H9 (cell line): Measurements from ENCODE around the gene SZRD1. TPM values are rescaled to one million over a fixed set of nuclear protein-coding genes. Genes with fewer than 3 reads are reported as not detected.

ENCODE experiments used
- DNase-seq: peaks from one replicate; pipeline ENCODE4 v3.0.0-alpha.2; 2017
- H2AFZ ChIP-seq: one replicate; pipeline ENCODE4 v1.6.1; 2013; ENCODE audit warnings: mild to moderate bottlenecking, low read length, control low read depth, moderate library complexity
- H2AK5ac ChIP-seq: 2 replicates; pipeline ENCODE4 v1.6.1; 2013; ENCODE audit warnings: low read length, control low read depth, mixed read lengths; ENCODE audit not compliant: insufficient read length
- H2BK120ac ChIP-seq: one replicate; pipeline ENCODE4 v1.6.1; 2013; ENCODE audit warnings: low read depth, mild to moderate bottlenecking, low read length, control low read depth, inconsistent platforms; ENCODE audit not compliant: poor library complexity, severe bottlenecking
- H2BK12ac ChIP-seq: 2 replicates; pipeline ENCODE4 v1.6.1; 2013; ENCODE audit warnings: low read length, control low read depth, mixed read lengths, low read depth; ENCODE audit not compliant: insufficient read length
- H2BK15ac ChIP-seq: 2 replicates; pipeline ENCODE4 v1.6.1; 2013; ENCODE audit warnings: low read depth, low read length, control low read depth
- H2BK20ac ChIP-seq: one replicate; pipeline ENCODE4 v1.6.1; 2013; ENCODE audit warnings: low read depth, mild to moderate bottlenecking, low read length, control low read depth, inconsistent platforms; ENCODE audit not compliant: poor library complexity, severe bottlenecking
- H2BK5ac ChIP-seq: 2 replicates; pipeline ENCODE4 v1.6.1; 2013; ENCODE audit warnings: low read length, control low read depth, mixed read lengths; ENCODE audit not compliant: insufficient read length
- H3K14ac ChIP-seq: 2 replicates; pipeline ENCODE4 v1.6.1; 2013; ENCODE audit warnings: low read length, control low read depth; ENCODE audit not compliant: insufficient read depth
- H3K18ac ChIP-seq: 2 replicates; pipeline ENCODE4 v1.6.1; 2013; ENCODE audit warnings: low read depth, mild to moderate bottlenecking, mixed read lengths, low read length, control low read depth; ENCODE audit not compliant: insufficient read length
- H3K23ac ChIP-seq: 2 replicates; pipeline ENCODE4 v1.6.1; 2013; ENCODE audit warnings: low read length, control low read depth, mixed read lengths, low read depth; ENCODE audit not compliant: insufficient read length
- H3K23me2 ChIP-seq: 2 replicates; pipeline ENCODE4 v1.6.1; 2013; ENCODE audit warnings: low read depth, mild to moderate bottlenecking, mixed read lengths, low read length, control low read depth; ENCODE audit not compliant: insufficient read length, poor library complexity, severe bottlenecking
- H3K27ac ChIP-seq: 2 replicates; pipeline ENCODE4 v1.5.1; 2013; ENCODE audit warnings: low read length, control low read depth, mixed read lengths, low read depth; ENCODE audit not compliant: insufficient read length
- H3K27me3 ChIP-seq: 2 replicates; pipeline ENCODE4 v1.6.1; 2013; ENCODE audit warnings: low read length, control low read depth, inconsistent platforms; ENCODE audit not compliant: insufficient read depth
- H3K4ac ChIP-seq: 2 replicates; pipeline ENCODE4 v1.6.1; 2013; ENCODE audit warnings: low read depth, mild to moderate bottlenecking, control low read depth, inconsistent platforms, low read length, moderate library complexity
- H3K4me1 ChIP-seq: 2 replicates; pipeline ENCODE4 v1.6.1; 2013; ENCODE audit warnings: low read length, control low read depth, inconsistent platforms; ENCODE audit not compliant: insufficient read depth
- H3K4me2 ChIP-seq: 2 replicates; pipeline ENCODE4 v1.6.1; 2013; ENCODE audit warnings: low read length, control low read depth, mixed read lengths; ENCODE audit not compliant: insufficient read length, insufficient read depth
- H3K56ac ChIP-seq: 2 replicates; pipeline ENCODE4 v1.6.1; 2013; ENCODE audit warnings: low read depth, mild to moderate bottlenecking, mixed read lengths, low read length, control low read depth; ENCODE audit not compliant: insufficient read length
- H3K79me1 ChIP-seq: 2 replicates; pipeline ENCODE4 v1.6.1; 2013; ENCODE audit warnings: low read depth, mild to moderate bottlenecking, moderate library complexity, low read length, control low read depth, inconsistent platforms; ENCODE audit not compliant: insufficient read depth, poor library complexity, severe bottlenecking
- H3K79me2 ChIP-seq: 2 replicates; pipeline ENCODE4 v1.6.1; 2013; ENCODE audit warnings: low read length, control low read depth, inconsistent platforms; ENCODE audit not compliant: insufficient read depth
- H3K9ac ChIP-seq: 2 replicates; pipeline ENCODE4 v1.6.1; 2013; ENCODE audit warnings: low read length, control low read depth, mixed read lengths; ENCODE audit not compliant: insufficient read length; ENCODE audit errors: extremely low read depth
- H3K9me3 ChIP-seq: one replicate; pipeline ENCODE4 v1.6.1; 2013; ENCODE audit warnings: low read depth, low read length, inconsistent platforms; ENCODE audit not compliant: control insufficient read depth
- H3T11ph ChIP-seq: one replicate; pipeline ENCODE4 v1.6.1; 2013; ENCODE audit warnings: mild to moderate bottlenecking, low read length, control low read depth, inconsistent platforms
- H4K20me1 ChIP-seq: one replicate; pipeline ENCODE4 v1.6.1; 2013; ENCODE audit not compliant: control insufficient read depth, insufficient read length, insufficient read depth
- H4K5ac ChIP-seq: 2 replicates; pipeline ENCODE4 v1.6.1; 2013; ENCODE audit warnings: low read depth, mild to moderate bottlenecking, mixed read lengths, low read length, control low read depth; ENCODE audit not compliant: insufficient read length
- H4K8ac ChIP-seq: replicated peaks from 2 replicates; pipeline ENCODE4 v1.6.1; 2013; ENCODE audit warnings: low read length, control low read depth, mixed read lengths, low read depth; ENCODE audit not compliant: insufficient read length
- H4K91ac ChIP-seq: 2 replicates; pipeline ENCODE4 v1.6.1; 2013; ENCODE audit warnings: low read depth, mild to moderate bottlenecking, moderate library complexity, mixed read lengths, low read length, control low read depth; ENCODE audit not compliant: insufficient read length
- H3K27ac Mint-ChIP-seq, 3 experiments: 2 replicates in 2 of 3; 3 replicates in 1 of 3; pipeline ENCODE4 v1.8.0; 2020 to 2021; ENCODE audit warnings: mixed read lengths in 3 of 3, mild to moderate bottlenecking in 1 of 3, moderate library complexity in 1 of 3
- H3K27me3 Mint-ChIP-seq: 2 replicates; pipeline ENCODE4 v1.8.0; 2021; ENCODE audit warnings: low read depth, mild to moderate bottlenecking, moderate library complexity, mixed read lengths
- H3K36me3 Mint-ChIP-seq, 3 experiments: 2 replicates in 2 of 3; 3 replicates in 1 of 3; pipeline ENCODE4 v1.8.0; 2020 to 2021; ENCODE audit warnings: low read depth in 3 of 3, mixed read lengths in 3 of 3; ENCODE audit not compliant: insufficient read depth in 1 of 3
- H3K4me1 Mint-ChIP-seq, 2 experiments: 2 replicates each; pipeline ENCODE4 v1.8.0; 2020; ENCODE audit warnings: mixed read lengths in 2 of 2
- H3K4me3 Mint-ChIP-seq, 2 experiments: 2 replicates in 1 of 2; 3 replicates in 1 of 2; pipeline ENCODE4 v1.8.0; 2020 to 2021; ENCODE audit warnings: mild to moderate bottlenecking in 2 of 2, mixed read lengths in 2 of 2, moderate library complexity in 1 of 2
- H3K9me3 Mint-ChIP-seq, 2 experiments: 2 replicates in 1 of 2; 3 replicates in 1 of 2; pipeline ENCODE4 v1.8.0; 2020; ENCODE audit warnings: mild to moderate bottlenecking in 2 of 2, mixed read lengths in 2 of 2, moderate library complexity in 1 of 2
- WGBS: extraction: QIAGEN DNeasy Blood & Tissue Kit; methylation state at CpG from one replicate; pipeline ENCODE4 v1.1.7; 2013; ENCODE audit warnings: missing lambda C conversion rate, low lambda C conversion rate, mixed read lengths; ENCODE audit not compliant: insufficient read length; ENCODE audit errors: extremely low coverage; 5-methylcytosine and 5-hydroxymethylcytosine counted together
- total RNA-seq: library from RNA; stranded (reverse); gene quantifications from 2 replicates; pipeline ENCODE4 v1.2.1, GENCODE V29; 2021
- TF ChIP-seq, protein P1 (sequence below): fragments of 200-600 bp; sonication (generic); conservative IDR thresholded peaks from 3 replicates; pipeline ENCODE4 v1.8.0; 2021; ENCODE audit warnings: antibody characterized with exemption, mild to moderate bottlenecking

SZRD1 gene
- total RNA-seq, 1 experiment from 2014 or later, result 118 TPM

DNA sequence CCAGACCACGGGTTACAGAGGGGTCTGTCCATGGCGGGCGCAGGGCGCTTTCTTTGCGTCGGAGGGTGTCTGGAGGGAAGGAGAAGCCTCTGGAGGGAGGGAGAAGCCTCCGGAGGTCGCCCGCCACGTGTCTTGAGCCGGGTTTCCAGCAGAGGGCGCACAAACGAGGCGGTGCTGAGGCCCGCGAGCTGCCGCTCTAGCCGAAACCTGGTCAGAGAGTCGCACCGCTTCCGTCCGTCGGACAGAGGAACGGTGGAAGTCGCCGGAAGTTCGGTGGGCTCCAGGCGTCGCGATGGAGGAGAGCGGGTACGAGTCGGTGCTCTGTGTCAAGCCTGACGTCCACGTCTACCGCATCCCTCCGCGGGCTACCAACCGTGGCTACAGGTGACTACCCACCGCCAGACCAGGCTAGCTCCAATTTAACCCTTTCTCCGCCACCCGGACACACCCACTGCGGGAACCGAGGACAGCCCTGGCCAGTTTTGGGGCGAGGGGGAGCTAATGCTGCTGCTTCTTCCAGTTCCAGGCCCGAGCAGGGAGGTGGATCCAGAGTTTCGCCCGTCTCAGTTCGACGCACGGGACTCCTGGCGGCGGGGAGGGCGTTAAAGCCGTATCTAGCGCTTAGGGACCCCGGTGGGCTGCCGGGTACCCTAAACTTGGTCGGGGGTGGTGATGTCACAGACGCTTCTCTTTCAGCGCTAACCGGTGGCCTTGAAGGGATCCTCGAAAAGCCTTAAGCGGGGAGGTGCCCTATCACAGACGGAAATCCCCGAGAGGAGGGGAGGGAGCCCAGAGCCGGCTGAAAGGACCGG, 73.6 kb downstream of the SZRD1 start, which contains the start of gene NECAP2:
NECAP2 (plus strand) TSS at position 255 of the 812 bp plus-strand sequence; CDS start at position 293, 38 bp downstream.
- H3K23ac ChIP-seq, result no peak within 1 kb of the TSS
- peak within 1 kb of the TSS; percentile 70 to 96 (median 82) for H3K27ac Mint-ChIP-seq
- peak within 1 kb of the TSS; percentile 92 for H3K4me2 ChIP-seq
- H4K20me1 ChIP-seq, result no peaks in the 10 kb centered on the region
- peaks cover 9 to 22% (median 18%) of the 10 kb centered on the region in 3 experiments; a peak in 5 of 7 replicates for H3K36me3 Mint-ChIP-seq
- H2BK20ac ChIP-seq, result no peak within 1 kb of the TSS
- H3K18ac ChIP-seq, result peak within 1 kb of the TSS; percentile 22
- no peak within 1 kb of the TSS for H3K27ac ChIP-seq
- no peaks in the 10 kb centered on the region for H3K4me1 ChIP-seq
- H3K4me3 Mint-ChIP-seq, result peak within 1 kb of the TSS; percentile 89 to 96
- peak within 1 kb of the TSS; percentile 44 for H3K14ac ChIP-seq
- no peak within 1 kb of the TSS for H3K4ac ChIP-seq
- no peaks in the 10 kb centered on the region for H3K9me3 ChIP-seq
- H2BK15ac ChIP-seq, result no peak within 1 kb of the TSS
- no peak within 1 kb of the TSS for H3K56ac ChIP-seq
- peaks cover 15% of the 10 kb centered on the region for H3K27me3 Mint-ChIP-seq
- H3T11ph ChIP-seq, result no peak within 1 kb of the TSS
- H3K23me2 ChIP-seq, result peaks cover 6% of the 10 kb centered on the region
- TF ChIP-seq, protein P1, sequence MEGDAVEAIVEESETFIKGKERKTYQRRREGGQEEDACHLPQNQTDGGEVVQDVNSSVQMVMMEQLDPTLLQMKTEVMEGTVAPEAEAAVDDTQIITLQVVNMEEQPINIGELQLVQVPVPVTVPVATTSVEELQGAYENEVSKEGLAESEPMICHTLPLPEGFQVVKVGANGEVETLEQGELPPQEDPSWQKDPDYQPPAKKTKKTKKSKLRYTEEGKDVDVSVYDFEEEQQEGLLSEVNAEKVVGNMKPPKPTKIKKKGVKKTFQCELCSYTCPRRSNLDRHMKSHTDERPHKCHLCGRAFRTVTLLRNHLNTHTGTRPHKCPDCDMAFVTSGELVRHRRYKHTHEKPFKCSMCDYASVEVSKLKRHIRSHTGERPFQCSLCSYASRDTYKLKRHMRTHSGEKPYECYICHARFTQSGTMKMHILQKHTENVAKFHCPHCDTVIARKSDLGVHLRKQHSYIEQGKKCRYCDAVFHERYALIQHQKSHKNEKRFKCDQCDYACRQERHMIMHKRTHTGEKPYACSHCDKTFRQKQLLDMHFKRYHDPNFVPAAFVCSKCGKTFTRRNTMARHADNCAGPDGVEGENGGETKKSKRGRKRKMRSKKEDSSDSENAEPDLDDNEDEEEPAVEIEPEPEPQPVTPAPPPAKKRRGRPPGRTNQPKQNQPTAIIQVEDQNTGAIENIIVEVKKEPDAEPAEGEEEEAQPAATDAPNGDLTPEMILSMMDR, result peak; percentile 94
- DNase-seq, result peak; percentile 97
- no peaks in the 10 kb centered on the region for H3K27me3 ChIP-seq
- no peaks in the 10 kb centered on the region for H3K9me3 Mint-ChIP-seq
- no peak within 1 kb of the TSS for H4K8ac ChIP-seq
- H3K4me1 Mint-ChIP-seq, result peaks cover 5 to 10% of the 10 kb centered on the region in 2 experiments
- WGBS, result no CpG with 5 or more reads among the region's 68 CpGs
- no peak within 1 kb of the TSS for H2AFZ ChIP-seq
- H3K79me1 ChIP-seq, result no peaks in the 10 kb centered on the region
- H3K9ac ChIP-seq, result peak within 1 kb of the TSS; percentile 53
- H4K91ac ChIP-seq, result no peak within 1 kb of the TSS
- H2BK120ac ChIP-seq, result no peak within 1 kb of the TSS
- H3K79me2 ChIP-seq, result peaks cover 2% of the 10 kb centered on the region
- H2BK12ac ChIP-seq, result no peak within 1 kb of the TSS
- no peak within 1 kb of the TSS for H2BK5ac ChIP-seq
- H4K5ac ChIP-seq, result no peak within 1 kb of the TSS
- H2AK5ac ChIP-seq, result no peak within 1 kb of the TSS
